Testis (tissue), 3 donors: Measurements from ENCODE around the gene PRAMEF4. TPM values are rescaled to one million over a fixed set of nuclear protein-coding genes. Genes with fewer than 3 reads are reported as not detected.
"Not testable (repeated sequence)": the region's sequence is repeated elsewhere in the genome, so short reads cannot be mapped to it uniquely, and the experiment has no call there.

Source experiments
- DNase-seq: peaks from one replicate; pipeline ENCODE4 v3.0.0-alpha.2; 2019
- H3K27ac ChIP-seq, 2 donors: fragments of 200-600 bp; sonication (generic); one replicate each; pipeline ENCODE4 v1.5.1; 2019
- H3K27me3 ChIP-seq: fragments of 200-600 bp; sonication (generic); one replicate; pipeline ENCODE4 v1.5.1; 2019
- H3K36me3 ChIP-seq: fragments of 200-600 bp; sonication (generic); one replicate; pipeline ENCODE4 v1.5.1; 2017; ENCODE audit warnings: low read depth; ENCODE audit errors: missing control alignments
- H3K4me1 ChIP-seq: fragments of 200-600 bp; sonication (generic); one replicate; pipeline ENCODE4 v1.5.1; 2019
- H3K4me3 ChIP-seq, 2 donors: fragments of 200-600 bp; sonication (generic); one replicate each; pipeline ENCODE4 v1.5.1; 2017 to 2019
- H3K9me3 ChIP-seq: fragments of 200-600 bp; sonication (generic); one replicate; pipeline ENCODE4 v1.5.1; 2017
- POLR2A ChIP-seq: fragments of 450-650 bp; IDR thresholded peaks from one replicate; pipeline ENCODE4 v1.6.1; 2017; ENCODE audit warnings: antibody characterized with exemption, mild to moderate bottlenecking, moderate library complexity
- WGBS, 2 donors: methylation state at CpG; one replicate each; pipeline ENCODE4 v1.1.5; 2018; 5-methylcytosine and 5-hydroxymethylcytosine counted together
- intact Hi-C: fragments of 100-400 bp; cut with DNase I; formaldehyde crosslinking; loops from one replicate; pipeline ENCODE4 v1.15.1; 2023; ENCODE audit warnings: low total_unique reads
- polyA plus RNA-seq: library from polyadenylated mRNA; stranded (reverse); fragments of 350-450 nt; fragmentation: Illumina TruSeq; extraction: RNeasy Lipid Tissue Mini Kit (QIAGEN cat#74804); gene quantifications from one replicate; pipeline ENCODE4 v1.2.3, GENCODE V29; 2014; ENCODE audit warnings: low read depth, low replicate concordance; ENCODE audit not compliant: insufficient read depth
- small RNA-seq, 2 donors: library from RNA; depleted of rRNA; stranded (forward); fragments of <200 nt; gene quantifications; one replicate each; pipeline ENCODE3, GENCODE V24; 2016
- total RNA-seq, 2 donors: library from RNA; depleted of rRNA; stranded (reverse); fragments of >200 nt; gene quantifications; one replicate each; pipeline ENCODE4 v1.2.3, GENCODE V29; 2016

The PRAMEF4 gene
- total and polyA plus RNA-seq, 3 donors from 2014 or later = not detected

- Histone ChIP-seq H3K27ac (no peak overlapping the region), H3K27me3 (no peaks in the 10 kb centered on the region), H3K4me1 (no peaks in the 10 kb centered on the region), H3K9me3 (no peaks in the 10 kb centered on the region), H3K4me3 (no peak overlapping the region), H3K36me3 (no peaks in the 10 kb centered on the region)
- WGBS, 2 donors = 73 to 85% methylated on average over 3 to 4 of the region's 4 CpGs
- DNase-seq = no peak
- no peak for TF ChIP-seq POLR2A
- intact Hi-C loops = no loop called here
These were observed 34.2 kb downstream of the PRAMEF4 start for GRCh38 chr1:12851779-12852178.

GRCh38 chr1:12848620-12849019, 37.4 kb downstream of the PRAMEF4 start, which contains the start of gene HNRNPCL1:
HNRNPCL1 (minus strand) TSS chr1:12848720; CDS start chr1:12848289, 431 bp downstream.
- WGBS, 2 donors = 72 to 75% methylated on average over 7 of the region's 7 CpGs

GRCh38 chr1:12833251-12833650, 52.8 kb downstream of the PRAMEF4 start:
- H3K9me3 ChIP-seq, H3K27ac ChIP-seq, H3K4me1 ChIP-seq, DNase-seq, H3K27me3 ChIP-seq, H3K4me3 ChIP-seq, H3K36me3 ChIP-seq, intact Hi-C loops: not testable (repeated sequence)
- 60 to 73% methylated on average over 2 of the region's 2 CpGs for WGBS, 2 donors

More at GRCh38 chr1:12848620-12849019, 37.4 kb downstream of the PRAMEF4 start, which contains the start of gene HNRNPCL1:
- DNase-seq, intact Hi-C loops, H3K27ac ChIP-seq, H3K36me3 ChIP-seq, H3K4me1 ChIP-seq, H3K27me3 ChIP-seq, H3K9me3 ChIP-seq, H3K4me3 ChIP-seq: not testable (repeated sequence)

- H3K36me3 ChIP-seq, intact Hi-C loops, H3K9me3 ChIP-seq, H3K27me3 ChIP-seq, H3K27ac ChIP-seq, H3K4me1 ChIP-seq, H3K4me3 ChIP-seq, DNase-seq: not testable (repeated sequence)
- 64 to 69% methylated on average over 3 of the region's 3 CpGs for WGBS, 2 donors
These were observed 54.7 kb downstream of the PRAMEF4 start, which contains the start of gene PRAMEF11 for GRCh38 chr1:12831310-12831709. PRAMEF11 (minus strand) TSS chr1:12831410; CDS start chr1:12828789, 2,621 bp downstream.

Small RNAs within 50 kb of the gene (small RNA-seq; reads per million reads assigned to genes)
- 0 reads per million in 2 donors for gene RNU6-1072P

Other genes with a start within 250 kb of the PRAMEF4 start
- not detected for gene AADACL4, start 242.1 kb downstream of the PRAMEF4 start, total RNA-seq
- gene AADACL4, start 242.1 kb downstream of the PRAMEF4 start, polyA plus RNA-seq = 0.66 TPM
- gene AADACL3, start 170.1 kb downstream of the PRAMEF4 start, total RNA-seq = not detected
- not detected for gene AADACL3, start 170.1 kb downstream of the PRAMEF4 start, polyA plus RNA-seq
- gene CFAP107, start 140.0 kb downstream of the PRAMEF4 start, total RNA-seq = 10 to 100 TPM in 1 of 2 donors, 1 to 10 TPM in 1; 8.1 to 13.4 TPM
- gene CFAP107, start 140.0 kb downstream of the PRAMEF4 start, polyA plus RNA-seq = 87.9 TPM
- gene PRAMEF12, start 112.5 kb downstream of the PRAMEF4 start, total RNA-seq = under 1 TPM; 0.24 to 0.25 TPM
- not detected for gene PRAMEF12, start 112.5 kb downstream of the PRAMEF4 start, polyA plus RNA-seq
- not detected for gene PRAMEF1, start 94.8 kb downstream of the PRAMEF4 start, total RNA-seq
- gene PRAMEF1, start 94.8 kb downstream of the PRAMEF4 start, polyA plus RNA-seq = 0.61 TPM
- not detected for gene PRAMEF11, start 54.8 kb downstream of the PRAMEF4 start, total RNA-seq
- gene PRAMEF11, start 54.8 kb downstream of the PRAMEF4 start, polyA plus RNA-seq = not detected
- gene HNRNPCL1, start 37.5 kb downstream of the PRAMEF4 start, total RNA-seq = under 1 TPM in 1 of 2 donors, not detected in 1; 0.31 TPM
- gene HNRNPCL1, start 37.5 kb downstream of the PRAMEF4 start, polyA plus RNA-seq = not detected
- gene PRAMEF2, start 29.1 kb downstream of the PRAMEF4 start, total RNA-seq = under 1 TPM in 1 of 2 donors, not detected in 1; 0.24 TPM
- 0.73 TPM for gene PRAMEF2, start 29.1 kb downstream of the PRAMEF4 start, polyA plus RNA-seq
- gene PRAMEF10, start 12.1 kb upstream of the PRAMEF4 start, total RNA-seq = not detected
- not detected for gene PRAMEF10, start 12.1 kb upstream of the PRAMEF4 start, polyA plus RNA-seq
- not detected for gene PRAMEF7, start 30.4 kb upstream of the PRAMEF4 start, total RNA-seq
- gene PRAMEF7, start 30.4 kb upstream of the PRAMEF4 start, polyA plus RNA-seq = 0.20 TPM
- not detected for gene PRAMEF6, start 61.4 kb upstream of the PRAMEF4 start, total RNA-seq
- not detected for gene PRAMEF6, start 61.4 kb upstream of the PRAMEF4 start, polyA plus RNA-seq
- under 1 TPM in 1 of 2 donors, not detected in 1; 0.12 TPM for gene PRAMEF27, start 170.4 kb upstream of the PRAMEF4 start, total RNA-seq
- gene PRAMEF27, start 170.4 kb upstream of the PRAMEF4 start, polyA plus RNA-seq = not detected
- not detected for gene HNRNPCL3, start 174.6 kb upstream of the PRAMEF4 start, total RNA-seq
- not detected for gene HNRNPCL3, start 174.6 kb upstream of the PRAMEF4 start, polyA plus RNA-seq
- gene PRAMEF25, start 184.6 kb upstream of the PRAMEF4 start, total RNA-seq = under 1 TPM in 1 of 2 donors, not detected in 1; 0.16 TPM
- gene PRAMEF25, start 184.6 kb upstream of the PRAMEF4 start, polyA plus RNA-seq = not detected
- under 1 TPM in 1 of 2 donors, not detected in 1; 0.25 TPM for gene HNRNPCL2, start 230.7 kb upstream of the PRAMEF4 start, total RNA-seq
- gene HNRNPCL2, start 230.7 kb upstream of the PRAMEF4 start, polyA plus RNA-seq = not detected